ENCODE measurements around the gene NPPB. TPM values are rescaled to one million over a fixed set of nuclear protein-coding genes. Genes with fewer than 3 reads are reported as not detected.

NPPB gene
- total and polyA plus RNA-seq, 2 of the 8 experiments (the other 6 are each of a cell fraction or from before 2014, with no cell fraction given), result 0.36 to 0.91 TPM

DNA sequence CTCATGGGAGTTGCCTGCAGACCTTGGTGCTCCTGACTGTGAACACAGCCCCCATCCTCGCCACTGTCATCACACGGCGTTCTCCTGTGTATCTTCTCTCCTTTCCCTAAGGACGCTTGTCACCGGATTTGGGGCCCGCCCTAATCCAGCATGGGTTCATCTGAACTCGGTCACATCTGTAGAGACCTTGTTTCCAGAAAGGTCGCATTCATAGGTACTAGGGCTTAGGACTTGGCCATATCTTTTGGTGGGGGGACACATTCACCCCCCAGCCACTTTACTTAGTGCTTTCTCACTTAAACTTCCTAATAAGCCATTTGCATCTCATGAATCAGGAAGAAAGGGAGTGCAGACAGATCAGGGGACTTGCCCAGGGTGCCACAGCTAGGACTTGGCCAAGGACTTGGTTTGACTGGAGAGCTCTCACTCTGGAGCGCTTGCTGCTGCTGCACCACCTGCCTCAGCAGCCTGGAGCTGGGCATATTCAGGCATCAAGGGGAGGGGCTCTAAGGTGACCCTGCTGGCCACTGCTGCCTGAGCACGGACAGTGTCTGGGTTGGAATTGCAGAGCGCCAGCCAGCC is 20.9 kb downstream of the NPPB start (continued):
- no peak for TF ChIP-seq SP2 (IDR thresholded peaks at IDR 0.05; ENCODE audit: low read length)
- no peak for TF ChIP-seq RFX5 (IDR thresholded peaks at IDR 0.05; ENCODE audit: borderline replicate concordance, low read depth, low read length)
- TF ChIP-seq TCF12 (IDR thresholded peaks at IDR 0.05; ENCODE audit: low read depth, low read length), result no peak

Data from H1 (cell line).